WTC11 (cell line): ENCODE results near the gene RAB33A. TPM values are rescaled to one million over a fixed set of nuclear protein-coding genes. Genes with fewer than 3 reads are reported as not detected.

Experiments used
- ATAC-seq: fragments of 200-7000 bp; cut with Tn5 transposase; 2 replicates; pipeline ENCODE4 v1.10.0; 2021; ENCODE audit warnings: mild to moderate bottlenecking, moderate library complexity
- CTCF ChIA-PET: fragments of 300-600 bp; sonication (Branson Sonifier 250); formaldehyde crosslinking; loops from one replicate; lab custom pipeline; 2021; ENCODE audit warnings: antibody characterized with exemption; lab: Charles Lee
- POLR2A ChIA-PET: fragments of 350-600 bp; sonication (Branson Sonifier 250); formaldehyde crosslinking; loops from one replicate; lab custom pipeline; 2021; ENCODE audit warnings: antibody characterized with exemption; lab: Charles Lee
- DNase-seq: peaks from one replicate; pipeline ENCODE4 v3.0.0; 2021; ENCODE audit warnings: low spot score
- H3K27ac Mint-ChIP-seq: 2 replicates; pipeline ENCODE4 v1.8.0; 2021; ENCODE audit warnings: mixed read lengths
- H3K27me3 Mint-ChIP-seq: 2 replicates; pipeline ENCODE4 v1.8.0; 2021; ENCODE audit warnings: low read depth, mild to moderate bottlenecking, moderate library complexity, mixed read lengths
- H3K36me3 Mint-ChIP-seq: 2 replicates; pipeline ENCODE4 v1.8.0; 2021; ENCODE audit warnings: mixed read lengths
- H3K4me1 Mint-ChIP-seq: 2 replicates; pipeline ENCODE4 v1.8.0; 2022; ENCODE audit warnings: mixed read lengths
- H3K4me3 Mint-ChIP-seq: 2 replicates; pipeline ENCODE4 v1.8.0; 2021; ENCODE audit warnings: mild to moderate bottlenecking, moderate library complexity, mixed read lengths
- H3K9me3 Mint-ChIP-seq: 2 replicates; pipeline ENCODE4 v1.8.0; 2021; ENCODE audit warnings: mixed read lengths
- FOXK1 ChIP-seq: sonication (generic); formaldehyde crosslinking; IDR thresholded peaks from 2 replicates; pipeline ENCODE4 v1.8.0; 2022; ENCODE audit warnings: mild to moderate bottlenecking, moderate library complexity, missing genetic modification reagents
- GRHL2 ChIP-seq: fragments of 250-450 bp; sonication (Bioruptor Pico); IDR thresholded peaks from 2 replicates; pipeline ENCODE4 v1.8.0; 2022; ENCODE audit warnings: mild to moderate bottlenecking, moderate library complexity; ENCODE audit not compliant: insufficient replicate concordance, severe bottlenecking
- GTF2I ChIP-seq: fragments of 250-450 bp; sonication (Bioruptor Pico); conservative IDR thresholded peaks from 2 replicates; pipeline ENCODE4 v1.4.0; 2021; ENCODE audit warnings: mild to moderate bottlenecking
- IRF2 ChIP-seq: sonication (generic); formaldehyde crosslinking; IDR thresholded peaks from 2 replicates; pipeline ENCODE4 v1.8.0; 2022; ENCODE audit warnings: low read depth, missing genetic modification reagents, borderline replicate concordance
- JUN ChIP-seq: sonication (generic); formaldehyde crosslinking; IDR thresholded peaks from 2 replicates; pipeline ENCODE4 v1.8.0; 2023; ENCODE audit warnings: mild to moderate bottlenecking, missing genetic modification reagents
- NFYB ChIP-seq: sonication (generic); formaldehyde crosslinking; conservative IDR thresholded peaks from 2 replicates; pipeline ENCODE4 v1.8.0; 2022; ENCODE audit warnings: low read depth, missing genetic modification reagents
- SP1 ChIP-seq: sonication (generic); formaldehyde crosslinking; conservative IDR thresholded peaks from 2 replicates; pipeline ENCODE4 v1.8.1; 2022; ENCODE audit warnings: missing genetic modification reagents
- TEAD4 ChIP-seq: sonication (generic); formaldehyde crosslinking; IDR thresholded peaks from 2 replicates; pipeline ENCODE4 v1.8.0; 2022; ENCODE audit warnings: mild to moderate bottlenecking, missing genetic modification reagents
- ZNF138 ChIP-seq: sonication (generic); formaldehyde crosslinking; conservative IDR thresholded peaks from 2 replicates; pipeline ENCODE4 v1.8.1; 2022; ENCODE audit warnings: mild to moderate bottlenecking, moderate library complexity, missing genetic modification reagents
- total RNA-seq: library from RNA; stranded (reverse); gene quantifications from 3 replicates; pipeline ENCODE4 v1.2.3, GENCODE V29; 2021
- TF ChIP-seq, protein P1 (sequence below): sonication (generic); formaldehyde crosslinking; IDR thresholded peaks from 2 replicates; pipeline ENCODE4 v1.8.0; 2022; ENCODE audit warnings: mild to moderate bottlenecking, missing genetic modification reagents
- TF ChIP-seq, protein P2 (sequence below): sonication (generic); formaldehyde crosslinking; IDR thresholded peaks from 2 replicates; pipeline ENCODE4 v1.8.0; 2023; ENCODE audit warnings: missing genetic modification reagents, mild to moderate bottlenecking, borderline replicate concordance
- TF ChIP-seq, protein P3 (sequence below): sonication (generic); formaldehyde crosslinking; IDR thresholded peaks from 2 replicates; pipeline ENCODE4 v1.8.0; 2022; ENCODE audit warnings: missing genetic modification reagents
- TF ChIP-seq, protein P4 (sequence below): sonication (generic); formaldehyde crosslinking; IDR thresholded peaks from 2 replicates; pipeline ENCODE4 v1.8.1; 2022; ENCODE audit warnings: mild to moderate bottlenecking, missing genetic modification reagents, moderate library complexity, borderline replicate concordance
- TF ChIP-seq, protein P5 (sequence below): sonication (generic); formaldehyde crosslinking; IDR thresholded peaks from 2 replicates; pipeline ENCODE4 v1.8.0; 2022; ENCODE audit warnings: mild to moderate bottlenecking, missing genetic modification reagents
- TF ChIP-seq, protein P6 (sequence below): sonication (generic); formaldehyde crosslinking; IDR thresholded peaks from 2 replicates; pipeline ENCODE4 v1.8.0; 2023; ENCODE audit warnings: missing genetic modification reagents
- TF ChIP-seq, protein P7 (sequence below): fragments of 200-600 bp; IDR thresholded peaks from 2 replicates; pipeline ENCODE4 v1.8.0; 2022; ENCODE audit warnings: antibody characterized with exemption
- TF ChIP-seq, protein P8 (sequence below): sonication (generic); formaldehyde crosslinking; IDR thresholded peaks from 2 replicates; pipeline ENCODE4 v1.8.1; 2023; ENCODE audit warnings: mild to moderate bottlenecking, missing genetic modification reagents, moderate library complexity

The RAB33A gene
- total RNA-seq, 1 experiment from 2014 or later: 2.1 TPM

DNA sequence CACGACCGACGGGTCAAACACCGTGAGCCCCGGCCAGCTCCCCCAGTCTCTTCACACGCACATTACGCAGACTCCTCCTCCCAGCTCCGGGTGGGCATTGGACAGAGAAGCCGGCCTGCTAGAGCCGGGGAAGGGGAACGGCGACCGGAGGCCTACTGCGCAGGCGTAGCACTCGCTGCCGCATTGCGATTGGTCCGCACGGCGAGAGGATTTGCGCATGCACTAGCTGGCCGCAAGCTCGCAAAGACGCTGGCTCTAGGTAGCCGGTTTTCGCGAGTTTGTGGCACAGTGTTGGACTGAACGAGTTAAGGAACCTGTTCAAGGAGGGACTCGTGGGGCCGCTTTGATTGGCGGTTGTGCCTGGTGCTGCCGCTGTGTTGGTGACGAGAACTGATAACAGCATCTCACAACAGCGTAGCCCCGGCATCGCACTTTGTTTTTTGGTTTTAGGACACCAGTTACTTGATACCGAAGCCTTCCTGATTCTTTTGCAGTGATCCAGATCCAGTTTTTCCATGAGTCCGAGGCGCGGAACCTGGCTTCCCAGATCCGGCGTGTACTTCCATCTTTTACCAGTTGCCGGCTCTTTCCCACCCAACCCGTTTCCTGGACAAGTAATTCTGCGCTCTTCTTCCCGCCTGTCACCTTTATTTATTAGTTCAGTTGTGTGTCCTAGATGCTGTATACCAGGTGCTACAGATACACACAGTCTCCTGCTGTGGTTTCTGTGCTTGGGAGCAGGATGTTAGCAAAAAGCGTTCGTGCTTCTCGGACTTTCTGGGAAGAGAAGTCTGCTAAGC is 5.9 kb upstream of the RAB33A start, which contains the start of gene AIFM1:
Gene AIFM1 (minus strand): TSS at position 139 of the 800 bp plus-strand sequence. CDS start 185 bp downstream, outside the sequence.
- POLR2A ChIA-PET: interaction anchor here (0.6 to 1.1 kb wide), 3 partner anchors 14 to 45 kb away, joined by 3 to 6 read pairs (median 4); no protein-coding TSS in a partner anchor
- DNase-seq: peak; percentile 90
- no peaks in the 10 kb centered on the region for H3K9me3 Mint-ChIP-seq
- CTCF ChIA-PET: interaction anchor here (0.8 kb wide), 1 partner anchor 45 kb away, joined by 5 read pairs; no protein-coding TSS in a partner anchor
- H3K4me3 Mint-ChIP-seq: peak within 1 kb of the TSS; percentile 94
- H3K36me3 Mint-ChIP-seq: no peaks in the 10 kb centered on the region
- peak; percentile 93 for ATAC-seq
- H3K4me1 Mint-ChIP-seq: peaks cover 16% of the 10 kb centered on the region
- H3K27ac Mint-ChIP-seq: peak within 1 kb of the TSS; percentile 97
- TF ChIP-seq, protein P1, sequence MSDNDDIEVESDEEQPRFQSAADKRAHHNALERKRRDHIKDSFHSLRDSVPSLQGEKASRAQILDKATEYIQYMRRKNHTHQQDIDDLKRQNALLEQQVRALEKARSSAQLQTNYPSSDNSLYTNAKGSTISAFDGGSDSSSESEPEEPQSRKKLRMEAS (CRISPR knock-in tag): peak; percentile 64; the same call in 1 of the 2 replicates
- 0 out of 2 replicates have a peak, but pooled peaks have one; percentile 60 for TF ChIP-seq GTF2I (CRISPR knock-in tag)
- TF ChIP-seq, protein P2, sequence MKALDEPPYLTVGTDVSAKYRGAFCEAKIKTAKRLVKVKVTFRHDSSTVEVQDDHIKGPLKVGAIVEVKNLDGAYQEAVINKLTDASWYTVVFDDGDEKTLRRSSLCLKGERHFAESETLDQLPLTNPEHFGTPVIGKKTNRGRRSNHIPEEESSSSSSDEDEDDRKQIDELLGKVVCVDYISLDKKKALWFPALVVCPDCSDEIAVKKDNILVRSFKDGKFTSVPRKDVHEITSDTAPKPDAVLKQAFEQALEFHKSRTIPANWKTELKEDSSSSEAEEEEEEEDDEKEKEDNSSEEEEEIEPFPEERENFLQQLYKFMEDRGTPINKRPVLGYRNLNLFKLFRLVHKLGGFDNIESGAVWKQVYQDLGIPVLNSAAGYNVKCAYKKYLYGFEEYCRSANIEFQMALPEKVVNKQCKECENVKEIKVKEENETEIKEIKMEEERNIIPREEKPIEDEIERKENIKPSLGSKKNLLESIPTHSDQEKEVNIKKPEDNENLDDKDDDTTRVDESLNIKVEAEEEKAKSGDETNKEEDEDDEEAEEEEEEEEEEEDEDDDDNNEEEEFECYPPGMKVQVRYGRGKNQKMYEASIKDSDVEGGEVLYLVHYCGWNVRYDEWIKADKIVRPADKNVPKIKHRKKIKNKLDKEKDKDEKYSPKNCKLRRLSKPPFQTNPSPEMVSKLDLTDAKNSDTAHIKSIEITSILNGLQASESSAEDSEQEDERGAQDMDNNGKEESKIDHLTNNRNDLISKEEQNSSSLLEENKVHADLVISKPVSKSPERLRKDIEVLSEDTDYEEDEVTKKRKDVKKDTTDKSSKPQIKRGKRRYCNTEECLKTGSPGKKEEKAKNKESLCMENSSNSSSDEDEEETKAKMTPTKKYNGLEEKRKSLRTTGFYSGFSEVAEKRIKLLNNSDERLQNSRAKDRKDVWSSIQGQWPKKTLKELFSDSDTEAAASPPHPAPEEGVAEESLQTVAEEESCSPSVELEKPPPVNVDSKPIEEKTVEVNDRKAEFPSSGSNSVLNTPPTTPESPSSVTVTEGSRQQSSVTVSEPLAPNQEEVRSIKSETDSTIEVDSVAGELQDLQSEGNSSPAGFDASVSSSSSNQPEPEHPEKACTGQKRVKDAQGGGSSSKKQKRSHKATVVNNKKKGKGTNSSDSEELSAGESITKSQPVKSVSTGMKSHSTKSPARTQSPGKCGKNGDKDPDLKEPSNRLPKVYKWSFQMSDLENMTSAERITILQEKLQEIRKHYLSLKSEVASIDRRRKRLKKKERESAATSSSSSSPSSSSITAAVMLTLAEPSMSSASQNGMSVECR (CRISPR knock-in tag): 0 out of 2 replicates have a peak, but pooled peaks have one; percentile 7
- no peak for TF ChIP-seq ZNF138 (CRISPR knock-in tag)
- peak; percentile 40; the same call in 1 of the 2 replicates for TF ChIP-seq FOXK1 (CRISPR knock-in tag)
- TF ChIP-seq, protein P3, sequence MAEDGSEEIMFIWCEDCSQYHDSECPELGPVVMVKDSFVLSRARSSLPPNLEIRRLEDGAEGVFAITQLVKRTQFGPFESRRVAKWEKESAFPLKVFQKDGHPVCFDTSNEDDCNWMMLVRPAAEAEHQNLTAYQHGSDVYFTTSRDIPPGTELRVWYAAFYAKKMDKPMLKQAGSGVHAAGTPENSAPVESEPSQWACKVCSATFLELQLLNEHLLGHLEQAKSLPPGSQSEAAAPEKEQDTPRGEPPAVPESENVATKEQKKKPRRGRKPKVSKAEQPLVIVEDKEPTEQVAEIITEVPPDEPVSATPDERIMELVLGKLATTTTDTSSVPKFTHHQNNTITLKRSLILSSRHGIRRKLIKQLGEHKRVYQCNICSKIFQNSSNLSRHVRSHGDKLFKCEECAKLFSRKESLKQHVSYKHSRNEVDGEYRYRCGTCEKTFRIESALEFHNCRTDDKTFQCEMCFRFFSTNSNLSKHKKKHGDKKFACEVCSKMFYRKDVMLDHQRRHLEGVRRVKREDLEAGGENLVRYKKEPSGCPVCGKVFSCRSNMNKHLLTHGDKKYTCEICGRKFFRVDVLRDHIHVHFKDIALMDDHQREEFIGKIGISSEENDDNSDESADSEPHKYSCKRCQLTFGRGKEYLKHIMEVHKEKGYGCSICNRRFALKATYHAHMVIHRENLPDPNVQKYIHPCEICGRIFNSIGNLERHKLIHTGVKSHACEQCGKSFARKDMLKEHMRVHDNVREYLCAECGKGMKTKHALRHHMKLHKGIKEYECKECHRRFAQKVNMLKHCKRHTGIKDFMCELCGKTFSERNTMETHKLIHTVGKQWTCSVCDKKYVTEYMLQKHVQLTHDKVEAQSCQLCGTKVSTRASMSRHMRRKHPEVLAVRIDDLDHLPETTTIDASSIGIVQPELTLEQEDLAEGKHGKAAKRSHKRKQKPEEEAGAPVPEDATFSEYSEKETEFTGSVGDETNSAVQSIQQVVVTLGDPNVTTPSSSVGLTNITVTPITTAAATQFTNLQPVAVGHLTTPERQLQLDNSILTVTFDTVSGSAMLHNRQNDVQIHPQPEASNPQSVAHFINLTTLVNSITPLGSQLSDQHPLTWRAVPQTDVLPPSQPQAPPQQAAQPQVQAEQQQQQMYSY: peak; percentile 98
- 0 out of 2 replicates have a peak, but pooled peaks have one; percentile 33 for TF ChIP-seq SP1 (CRISPR knock-in tag)
- TF ChIP-seq GRHL2 (CRISPR knock-in tag): no peak
- TF ChIP-seq TEAD4 (CRISPR knock-in tag): no peak
- peak; percentile 44; the same call in 1 of the 2 replicates for TF ChIP-seq NFYB (CRISPR knock-in tag)
- no peaks in the 10 kb centered on the region for H3K27me3 Mint-ChIP-seq

DNA sequence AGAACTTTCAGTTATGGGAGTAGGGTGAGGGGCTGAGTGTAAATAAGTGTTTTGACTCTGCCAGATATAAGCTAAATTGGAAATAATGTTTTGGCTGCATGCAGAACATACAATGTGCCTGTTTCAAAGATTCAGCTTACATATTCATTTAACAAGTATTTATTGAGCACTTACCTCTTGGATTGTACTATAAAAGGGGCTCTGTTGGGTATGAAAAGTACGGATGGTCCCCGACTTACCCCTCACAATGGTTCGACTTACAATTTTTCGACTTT is 5.3 kb upstream of the RAB33A start:
- H3K27ac Mint-ChIP-seq: peak overlapping the region; percentile 97; the same call in 1 of the 2 replicates
- peaks cover 16% of the 10 kb centered on the region for H3K4me1 Mint-ChIP-seq

More for the DNA sequence above, 5.3 kb upstream of the RAB33A start:
- Mint-ChIP-seq H3K4me3 (peak overlapping the region; percentile 94), H3K27me3 (no peaks in the 10 kb centered on the region), H3K9me3 (no peaks in the 10 kb centered on the region), H3K36me3 (no peaks in the 10 kb centered on the region)
- DNase-seq (no peak), ATAC-seq (no peak)
- TF ChIP-seq, protein P4, sequence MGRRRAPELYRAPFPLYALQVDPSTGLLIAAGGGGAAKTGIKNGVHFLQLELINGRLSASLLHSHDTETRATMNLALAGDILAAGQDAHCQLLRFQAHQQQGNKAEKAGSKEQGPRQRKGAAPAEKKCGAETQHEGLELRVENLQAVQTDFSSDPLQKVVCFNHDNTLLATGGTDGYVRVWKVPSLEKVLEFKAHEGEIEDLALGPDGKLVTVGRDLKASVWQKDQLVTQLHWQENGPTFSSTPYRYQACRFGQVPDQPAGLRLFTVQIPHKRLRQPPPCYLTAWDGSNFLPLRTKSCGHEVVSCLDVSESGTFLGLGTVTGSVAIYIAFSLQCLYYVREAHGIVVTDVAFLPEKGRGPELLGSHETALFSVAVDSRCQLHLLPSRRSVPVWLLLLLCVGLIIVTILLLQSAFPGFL (CRISPR knock-in tag): no peak
- no peak for TF ChIP-seq IRF2 (CRISPR knock-in tag)
- TF ChIP-seq, protein P5, sequence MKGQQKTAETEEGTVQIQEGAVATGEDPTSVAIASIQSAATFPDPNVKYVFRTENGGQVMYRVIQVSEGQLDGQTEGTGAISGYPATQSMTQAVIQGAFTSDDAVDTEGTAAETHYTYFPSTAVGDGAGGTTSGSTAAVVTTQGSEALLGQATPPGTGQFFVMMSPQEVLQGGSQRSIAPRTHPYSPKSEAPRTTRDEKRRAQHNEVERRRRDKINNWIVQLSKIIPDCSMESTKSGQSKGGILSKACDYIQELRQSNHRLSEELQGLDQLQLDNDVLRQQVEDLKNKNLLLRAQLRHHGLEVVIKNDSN (CRISPR knock-in tag): no peak
- TF ChIP-seq, protein P6, sequence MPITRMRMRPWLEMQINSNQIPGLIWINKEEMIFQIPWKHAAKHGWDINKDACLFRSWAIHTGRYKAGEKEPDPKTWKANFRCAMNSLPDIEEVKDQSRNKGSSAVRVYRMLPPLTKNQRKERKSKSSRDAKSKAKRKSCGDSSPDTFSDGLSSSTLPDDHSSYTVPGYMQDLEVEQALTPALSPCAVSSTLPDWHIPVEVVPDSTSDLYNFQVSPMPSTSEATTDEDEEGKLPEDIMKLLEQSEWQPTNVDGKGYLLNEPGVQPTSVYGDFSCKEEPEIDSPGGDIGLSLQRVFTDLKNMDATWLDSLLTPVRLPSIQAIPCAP (CRISPR knock-in tag): no peak
- TF ChIP-seq, protein P7, sequence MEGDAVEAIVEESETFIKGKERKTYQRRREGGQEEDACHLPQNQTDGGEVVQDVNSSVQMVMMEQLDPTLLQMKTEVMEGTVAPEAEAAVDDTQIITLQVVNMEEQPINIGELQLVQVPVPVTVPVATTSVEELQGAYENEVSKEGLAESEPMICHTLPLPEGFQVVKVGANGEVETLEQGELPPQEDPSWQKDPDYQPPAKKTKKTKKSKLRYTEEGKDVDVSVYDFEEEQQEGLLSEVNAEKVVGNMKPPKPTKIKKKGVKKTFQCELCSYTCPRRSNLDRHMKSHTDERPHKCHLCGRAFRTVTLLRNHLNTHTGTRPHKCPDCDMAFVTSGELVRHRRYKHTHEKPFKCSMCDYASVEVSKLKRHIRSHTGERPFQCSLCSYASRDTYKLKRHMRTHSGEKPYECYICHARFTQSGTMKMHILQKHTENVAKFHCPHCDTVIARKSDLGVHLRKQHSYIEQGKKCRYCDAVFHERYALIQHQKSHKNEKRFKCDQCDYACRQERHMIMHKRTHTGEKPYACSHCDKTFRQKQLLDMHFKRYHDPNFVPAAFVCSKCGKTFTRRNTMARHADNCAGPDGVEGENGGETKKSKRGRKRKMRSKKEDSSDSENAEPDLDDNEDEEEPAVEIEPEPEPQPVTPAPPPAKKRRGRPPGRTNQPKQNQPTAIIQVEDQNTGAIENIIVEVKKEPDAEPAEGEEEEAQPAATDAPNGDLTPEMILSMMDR: no peak
- TF ChIP-seq, protein P8, sequence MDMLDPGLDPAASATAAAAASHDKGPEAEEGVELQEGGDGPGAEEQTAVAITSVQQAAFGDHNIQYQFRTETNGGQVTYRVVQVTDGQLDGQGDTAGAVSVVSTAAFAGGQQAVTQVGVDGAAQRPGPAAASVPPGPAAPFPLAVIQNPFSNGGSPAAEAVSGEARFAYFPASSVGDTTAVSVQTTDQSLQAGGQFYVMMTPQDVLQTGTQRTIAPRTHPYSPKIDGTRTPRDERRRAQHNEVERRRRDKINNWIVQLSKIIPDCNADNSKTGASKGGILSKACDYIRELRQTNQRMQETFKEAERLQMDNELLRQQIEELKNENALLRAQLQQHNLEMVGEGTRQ (CRISPR knock-in tag): no peak
- no peak for TF ChIP-seq JUN (CRISPR knock-in tag)
- POLR2A ChIA-PET: no interaction called here
- CTCF ChIA-PET: no interaction called here
